GM21825 (cell line): Measurements from ENCODE around the gene FOXO6.

Source experiments
- ATAC-seq: cut with Tn5 transposase; IDR thresholded peaks from one replicate; pipeline ENCODE4 v1.9.1; 2021; ENCODE audit warnings: mild to moderate bottlenecking, moderate library complexity; ENCODE audit not compliant: unreplicated experiment

The FOXO6 gene

GRCh38 chr1:41365772-41366454, 4.7 kb downstream of the FOXO6 start:
- no peak for ATAC-seq

DNA sequence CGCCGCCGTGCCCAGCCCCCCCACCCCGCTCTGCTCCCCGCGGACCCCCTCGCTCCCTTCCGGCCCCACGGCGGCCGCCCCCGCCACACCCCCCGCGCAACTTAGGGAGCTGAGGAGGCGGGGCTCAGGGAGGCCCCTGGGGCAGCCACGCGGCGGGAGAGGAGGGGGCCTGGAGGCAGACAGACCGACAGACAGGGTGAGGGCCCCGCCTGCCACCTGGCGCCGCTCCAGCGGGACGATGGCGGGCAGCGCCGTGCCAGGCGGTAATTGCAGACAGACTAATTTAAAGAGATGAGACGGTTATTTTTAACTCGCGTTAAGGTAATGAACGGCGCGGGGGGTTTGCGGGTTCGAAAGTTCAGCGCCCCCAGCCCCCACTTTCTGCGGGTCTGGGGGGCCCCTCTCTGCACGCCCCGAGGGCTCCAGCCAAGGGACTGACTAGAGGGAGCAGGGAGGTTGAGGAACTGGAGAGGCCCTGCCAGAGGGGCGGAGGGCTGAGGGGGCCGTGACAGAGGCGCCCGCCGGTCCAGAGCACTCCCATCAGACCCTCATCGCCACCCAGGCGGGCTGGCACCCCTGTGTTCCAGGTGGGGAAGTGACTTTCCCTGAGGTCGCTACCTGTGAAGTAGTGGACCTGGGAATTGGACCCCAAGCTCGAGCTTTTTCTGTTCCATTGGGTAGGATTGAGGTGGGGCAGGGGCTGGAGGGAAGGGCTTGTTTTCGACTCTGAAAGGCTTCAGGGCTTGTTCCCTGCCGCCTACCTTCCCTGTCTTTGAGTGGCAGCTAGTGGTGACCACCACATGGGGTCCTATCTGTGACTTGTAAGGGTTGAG, 5.4 kb downstream of the FOXO6 start:
- ATAC-seq, result no peak

GRCh38 chr1:41367288-41367642, 6.0 kb downstream of the FOXO6 start:
- ATAC-seq, result no peak

GRCh38 chr1:41368366-41368765, 7.1 kb downstream of the FOXO6 start:
- no peak for ATAC-seq

GRCh38 chr1:41368801-41369200, 7.6 kb downstream of the FOXO6 start:
- ATAC-seq, result no peak

DNA sequence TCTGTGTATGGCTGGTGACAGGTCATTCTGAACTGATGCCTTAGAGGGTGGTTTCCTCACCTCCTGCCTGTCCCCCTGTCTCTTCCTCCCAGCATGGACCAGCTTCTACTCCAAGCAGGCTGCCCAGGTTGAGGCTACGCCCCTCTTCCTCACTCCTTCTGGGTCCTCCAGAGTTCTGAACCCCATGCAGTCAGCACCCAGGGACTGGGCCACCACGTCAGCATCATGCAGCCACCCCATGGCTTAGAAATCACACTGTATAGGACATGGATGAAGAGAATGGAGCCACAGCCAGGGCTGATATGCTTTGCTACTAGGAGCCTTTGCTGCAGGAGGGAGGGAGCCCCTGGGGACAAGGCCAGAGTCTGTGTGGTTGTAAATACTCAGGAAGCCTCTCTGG, 8.3 kb downstream of the FOXO6 start:
- ATAC-seq, result no peak

GRCh38 chr1:41370225-41370624, 9.0 kb downstream of the FOXO6 start:
- ATAC-seq, result no peak

GRCh38 chr1:41370756-41371420, 9.7 kb downstream of the FOXO6 start:
- no peak for ATAC-seq

DNA sequence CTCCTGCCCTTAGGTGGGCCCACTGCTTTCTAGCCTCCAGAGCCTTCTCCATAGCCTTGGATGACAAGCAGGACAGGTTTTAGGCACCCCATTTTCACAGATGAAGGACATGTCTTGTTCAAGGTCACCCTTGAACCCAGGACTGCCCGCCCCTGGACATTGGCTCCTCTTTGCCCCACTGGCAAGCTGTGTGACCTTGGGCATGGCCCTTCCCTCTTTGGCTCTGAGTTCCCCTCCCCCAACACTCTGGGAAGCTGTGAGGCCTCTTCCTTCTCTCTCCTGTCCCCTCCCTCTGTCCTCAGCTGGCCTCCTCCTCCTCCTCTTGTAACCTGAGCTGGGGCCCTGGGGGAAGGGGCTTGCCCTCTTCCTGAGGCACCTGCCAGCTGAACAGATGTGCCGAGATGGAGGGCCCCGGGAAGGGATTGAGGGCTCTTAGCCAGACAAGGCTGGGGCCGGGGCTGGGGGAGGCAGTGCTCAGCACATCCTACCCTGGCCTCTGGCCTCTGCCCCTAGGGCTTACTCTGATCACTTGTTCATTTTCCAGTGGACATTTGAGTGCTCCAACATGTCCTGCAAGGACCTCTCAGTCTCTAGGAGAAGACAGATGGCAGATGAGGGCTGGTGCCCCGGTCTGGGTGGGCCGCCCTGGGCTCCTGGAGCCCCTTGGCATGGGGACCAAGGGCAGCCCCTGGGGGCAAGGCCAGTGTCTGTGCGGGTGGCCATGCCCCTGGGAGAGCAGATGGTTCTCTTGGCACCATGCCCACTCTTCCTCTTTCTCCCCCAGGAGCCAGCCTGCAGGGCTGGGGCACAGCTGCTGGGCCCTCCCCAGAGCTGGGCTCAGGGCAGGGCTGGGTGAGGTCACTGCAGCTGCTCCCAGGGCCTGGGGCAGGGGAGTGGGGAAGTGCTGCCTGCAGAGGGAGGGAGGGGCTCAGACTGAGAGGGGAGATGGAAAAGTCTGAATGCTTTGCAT, 10.7 kb downstream of the FOXO6 start:
- no peak for ATAC-seq

DNA sequence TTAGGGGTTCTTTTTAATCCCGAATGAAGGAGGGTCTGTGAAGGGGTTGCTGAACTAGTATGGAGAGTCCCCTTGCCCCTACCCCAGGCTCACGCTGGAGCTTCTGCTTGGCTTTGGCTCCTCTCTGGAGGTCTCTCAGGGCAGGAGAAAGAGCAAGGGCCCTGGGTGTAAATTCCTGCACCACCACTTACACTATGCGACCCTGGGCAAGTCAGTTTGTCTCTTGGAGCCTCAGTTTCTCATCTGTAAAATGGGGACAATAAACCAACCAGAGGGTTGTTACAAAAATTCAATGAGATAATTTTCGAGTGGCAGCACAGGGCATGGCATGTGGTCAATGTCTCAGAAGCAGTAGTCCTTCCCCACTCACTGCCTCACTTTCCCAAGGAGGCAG, 11.4 kb downstream of the FOXO6 start:
- ATAC-seq, result no peak

- no peak for ATAC-seq
These were observed 12.1 kb downstream of the FOXO6 start for GRCh38 chr1:41373373-41373772.

DNA sequence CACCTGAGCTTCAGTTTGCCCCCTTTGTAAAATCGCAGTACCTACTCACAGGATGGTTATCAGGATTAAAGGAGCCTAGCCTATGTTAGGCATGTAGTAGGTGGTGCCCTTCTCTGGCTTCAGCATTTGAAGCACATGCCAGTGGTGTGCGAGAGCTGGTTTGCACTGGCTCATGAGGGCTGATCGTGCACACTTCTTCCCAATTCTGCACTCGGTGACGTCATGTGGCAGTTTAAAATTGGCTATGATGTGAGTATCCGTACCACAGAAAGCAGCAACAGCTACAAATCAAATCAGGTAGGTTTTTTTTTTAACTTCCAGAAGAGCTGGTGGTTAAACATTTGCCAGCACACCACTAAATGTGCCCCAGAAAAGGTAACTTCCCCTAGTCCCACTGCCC, 13.5 kb downstream of the FOXO6 start:
- no peak for ATAC-seq

GRCh38 chr1:41377397-41377796, 16.2 kb downstream of the FOXO6 start:
- ATAC-seq, result no peak

- ATAC-seq, result no peak
These were observed 17.0 kb downstream of the FOXO6 start for GRCh38 chr1:41378222-41378621.

DNA sequence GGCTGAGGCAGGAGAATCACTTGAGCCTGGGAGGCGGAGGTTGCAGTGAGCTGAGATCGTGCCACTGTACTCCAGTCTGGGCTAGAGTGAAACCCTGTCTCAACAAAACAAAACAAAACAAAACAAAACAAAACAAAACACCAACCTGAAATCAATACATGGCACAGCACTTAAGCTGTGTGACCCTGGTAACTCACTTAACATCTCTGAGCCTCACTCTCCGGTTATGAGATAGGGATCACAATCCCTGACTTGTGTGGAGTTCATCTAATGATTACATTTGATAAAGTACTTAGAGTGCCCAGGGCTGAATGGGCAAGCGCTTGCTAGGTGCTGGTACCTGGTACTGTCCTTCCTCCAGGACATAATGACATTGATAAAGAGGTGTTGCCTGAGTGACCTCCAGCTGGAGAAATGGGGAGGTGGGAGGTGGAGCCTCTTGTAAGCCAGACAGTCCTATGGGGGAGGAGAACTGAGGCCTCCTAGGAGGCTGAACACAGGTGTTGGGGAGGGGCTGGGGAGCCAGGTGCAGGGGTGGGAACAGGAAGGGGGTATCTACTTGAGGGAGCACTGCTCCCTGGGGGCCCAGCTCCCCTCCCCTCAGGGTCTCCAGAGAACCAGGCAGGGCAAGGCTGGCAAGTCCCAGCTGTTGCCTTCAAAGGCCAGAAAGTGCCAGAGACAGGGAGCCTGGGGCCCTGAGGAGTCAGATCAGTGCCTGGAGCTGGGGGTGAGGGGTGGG, 17.9 kb downstream of the FOXO6 start:
- ATAC-seq, result no peak

GRCh38 chr1:41379738-41380130, 18.5 kb downstream of the FOXO6 start:
- ATAC-seq, result no peak

GRCh38 chr1:41380195-41380594, 19.0 kb downstream of the FOXO6 start:
- no peak for ATAC-seq

DNA sequence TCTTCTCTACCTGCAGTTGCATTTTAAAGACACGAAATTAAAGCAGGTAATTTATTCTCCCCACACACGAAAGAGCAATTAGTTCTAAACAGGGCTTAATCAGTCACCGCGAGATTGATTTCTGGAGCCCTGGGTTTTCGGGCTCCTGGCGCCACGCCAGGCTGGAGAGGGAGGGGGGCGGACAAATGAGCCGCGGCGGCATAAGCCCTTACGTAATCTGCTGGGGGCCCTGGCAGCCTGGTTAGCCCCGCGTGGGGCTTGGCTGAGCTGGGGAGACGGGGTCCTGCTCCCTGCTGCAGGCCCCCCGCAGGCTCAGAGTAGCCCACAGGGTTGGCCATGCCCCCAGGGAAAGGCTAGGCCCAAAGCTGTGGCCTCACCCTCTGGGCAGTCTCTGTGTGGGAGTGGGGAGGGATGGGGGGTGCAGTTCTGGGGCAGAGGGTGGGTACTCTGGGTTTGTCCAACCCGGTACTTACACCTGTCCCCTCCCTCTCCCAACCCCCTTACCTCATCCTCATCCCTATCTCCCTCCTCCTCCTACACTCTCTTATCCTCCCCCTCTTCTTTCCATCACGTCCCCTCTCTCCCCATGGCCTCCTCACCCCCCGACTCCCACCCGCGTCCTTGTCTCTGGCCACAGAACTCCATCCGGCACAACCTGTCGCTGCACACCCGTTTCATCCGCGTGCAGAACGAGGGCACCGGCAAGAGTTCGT, 19.9 kb downstream of the FOXO6 start:
- no peak for ATAC-seq

DNA sequence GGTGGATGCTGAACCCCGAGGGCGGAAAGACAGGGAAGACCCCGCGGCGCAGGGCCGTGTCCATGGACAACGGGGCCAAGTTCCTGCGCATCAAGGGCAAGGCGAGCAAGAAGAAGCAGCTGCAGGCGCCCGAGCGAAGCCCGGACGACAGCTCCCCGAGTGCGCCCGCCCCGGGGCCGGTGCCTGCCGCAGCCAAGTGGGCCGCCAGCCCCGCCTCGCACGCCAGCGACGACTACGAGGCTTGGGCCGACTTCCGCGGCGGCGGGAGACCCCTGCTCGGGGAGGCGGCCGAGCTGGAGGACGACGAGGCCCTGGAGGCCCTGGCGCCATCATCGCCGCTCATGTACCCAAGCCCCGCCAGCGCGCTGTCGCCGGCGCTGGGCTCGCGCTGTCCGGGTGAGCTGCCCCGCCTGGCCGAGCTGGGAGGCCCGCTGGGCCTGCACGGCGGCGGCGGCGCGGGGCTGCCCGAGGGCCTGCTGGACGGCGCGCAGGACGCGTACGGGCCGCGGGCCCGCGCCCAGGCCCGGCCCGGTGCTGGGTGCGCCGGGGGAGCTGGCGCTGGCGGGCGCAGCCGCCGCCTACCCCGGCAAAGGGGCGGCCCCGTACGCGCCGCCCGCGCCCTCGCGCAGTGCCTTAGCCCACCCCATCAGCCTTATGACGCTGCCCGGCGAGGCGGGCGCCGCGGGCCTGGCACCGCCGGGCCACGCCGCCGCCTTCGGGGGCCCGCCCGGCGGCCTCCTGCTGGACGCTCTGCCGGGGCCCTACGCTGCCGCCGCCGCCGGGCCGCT, 20.7 kb downstream of the FOXO6 start:
- ATAC-seq, result no peak
